ENCODE data around the gene ASTN1. TPM values are rescaled to one million over a fixed set of nuclear protein-coding genes. Genes with fewer than 3 reads are reported as not detected.
A peak's percentile ranks its signal among the peaks of the same experiment; 100 is the strongest.

The ASTN1 gene
- total RNA-seq, 1 experiment from 2014 or later, result 0.85 TPM

GRCh38 chr1:176931526-176931925 lies 233.0 kb downstream of the ASTN1 start:
- no peak for DNase-seq (ENCODE audit: low spot score)

- no peak for DNase-seq (ENCODE audit: low spot score)
These were observed 238.0 kb downstream of the ASTN1 start for GRCh38 chr1:176926330-176927086.

DNA sequence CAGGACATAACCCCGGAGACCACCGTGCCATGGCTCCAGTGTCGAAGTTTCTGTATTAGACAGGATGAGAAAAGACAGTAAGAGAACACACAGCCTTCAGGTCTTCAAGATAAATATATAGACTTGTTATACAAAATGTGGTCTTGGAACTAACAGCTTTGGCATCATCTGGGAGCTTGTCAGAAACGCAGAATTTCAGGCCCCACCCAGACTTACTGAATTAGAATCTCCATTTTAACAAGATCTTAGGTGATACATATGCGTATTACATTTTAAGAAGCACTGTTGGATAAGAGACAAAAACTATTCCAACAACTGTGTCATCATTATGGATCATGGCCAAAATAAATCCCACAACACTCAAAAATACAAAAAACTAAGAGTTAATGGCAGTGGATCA lies 239.3 kb downstream of the ASTN1 start:
- no peak for DNase-seq (ENCODE audit: low spot score)

GRCh38 chr1:176923283-176923682 lies 241.2 kb downstream of the ASTN1 start:
- DNase-seq (ENCODE audit: low spot score), result no peak

GRCh38 chr1:176919386-176920378 lies 244.8 kb downstream of the ASTN1 start:
- no peak for DNase-seq (ENCODE audit: low spot score)

DNA sequence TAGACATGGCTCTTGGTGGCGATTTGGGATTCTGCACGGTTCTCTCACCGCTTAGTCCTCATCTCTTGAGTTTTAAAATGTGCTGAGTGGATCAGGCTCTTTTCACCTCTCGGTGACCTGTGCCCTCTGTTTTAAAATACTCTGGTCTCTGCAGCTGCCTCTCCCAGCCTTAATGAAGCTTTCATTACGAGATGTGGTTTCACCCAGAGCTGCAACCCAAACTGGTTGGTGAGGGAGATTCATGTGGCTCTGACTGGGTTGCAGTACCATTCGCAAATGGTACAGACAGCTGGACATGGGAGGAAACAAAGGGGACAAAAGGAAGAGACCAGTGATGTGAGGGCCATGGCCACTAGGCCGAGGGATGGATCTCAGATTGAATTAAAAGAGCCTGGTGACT lies 258.9 kb downstream of the ASTN1 start:
- DNase-seq (ENCODE audit: low spot score), result no peak

GRCh38 chr1:176904057-176904751 lies 260.3 kb downstream of the ASTN1 start:
- DNase-seq (ENCODE audit: low spot score), result no peak

GRCh38 chr1:176903474-176903873 lies 261.0 kb downstream of the ASTN1 start:
- DNase-seq (ENCODE audit: low spot score), result no peak

DNA sequence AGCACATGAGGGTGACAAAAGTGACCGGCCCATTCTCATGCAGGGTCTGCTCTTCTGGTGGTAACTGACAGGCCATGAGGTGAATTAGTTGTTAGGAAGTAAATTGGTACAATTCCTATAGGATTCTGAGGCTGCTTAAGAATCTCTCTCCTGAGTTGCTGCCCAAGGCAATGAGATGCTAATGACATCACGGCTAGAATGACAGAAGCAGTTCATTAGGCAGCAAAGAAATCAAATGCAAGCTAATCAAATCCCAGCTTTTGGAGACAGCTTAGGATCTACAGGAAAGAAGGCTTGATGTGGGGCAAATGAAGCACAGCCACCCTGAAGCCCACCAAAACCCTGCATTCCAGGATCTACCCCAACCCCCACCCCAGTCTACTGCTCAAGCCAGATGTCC lies 265.2 kb downstream of the ASTN1 start:
- DNase-seq (ENCODE audit: low spot score), result no peak

- DNase-seq (ENCODE audit: low spot score), result peak; percentile 60
These were observed 266.9 kb downstream of the ASTN1 start for GRCh38 chr1:176897350-176898236.

DNA sequence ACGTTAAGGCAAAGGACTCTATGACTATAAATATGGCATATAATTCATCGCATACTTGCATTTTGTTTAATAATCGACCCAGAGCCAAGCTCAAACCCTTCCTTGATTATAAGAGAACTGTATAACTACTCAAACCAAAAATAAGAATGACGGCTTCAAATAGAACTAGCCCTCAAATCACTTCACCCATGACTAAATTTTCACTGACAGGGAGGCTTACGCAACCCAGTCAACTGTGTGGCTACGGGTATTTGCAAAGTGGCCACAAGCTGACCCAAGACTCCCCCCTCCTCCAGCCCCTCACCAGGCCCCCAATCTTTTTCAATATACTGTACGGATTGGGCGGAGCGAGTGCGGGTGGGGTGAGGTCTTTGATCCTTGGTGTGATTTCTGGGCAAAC lies 268.3 kb downstream of the ASTN1 start:
- no peak for DNase-seq (ENCODE audit: low spot score)

- DNase-seq (ENCODE audit: low spot score), result no peak
These were observed 270.1 kb downstream of the ASTN1 start for GRCh38 chr1:176894450-176894849.

DNA sequence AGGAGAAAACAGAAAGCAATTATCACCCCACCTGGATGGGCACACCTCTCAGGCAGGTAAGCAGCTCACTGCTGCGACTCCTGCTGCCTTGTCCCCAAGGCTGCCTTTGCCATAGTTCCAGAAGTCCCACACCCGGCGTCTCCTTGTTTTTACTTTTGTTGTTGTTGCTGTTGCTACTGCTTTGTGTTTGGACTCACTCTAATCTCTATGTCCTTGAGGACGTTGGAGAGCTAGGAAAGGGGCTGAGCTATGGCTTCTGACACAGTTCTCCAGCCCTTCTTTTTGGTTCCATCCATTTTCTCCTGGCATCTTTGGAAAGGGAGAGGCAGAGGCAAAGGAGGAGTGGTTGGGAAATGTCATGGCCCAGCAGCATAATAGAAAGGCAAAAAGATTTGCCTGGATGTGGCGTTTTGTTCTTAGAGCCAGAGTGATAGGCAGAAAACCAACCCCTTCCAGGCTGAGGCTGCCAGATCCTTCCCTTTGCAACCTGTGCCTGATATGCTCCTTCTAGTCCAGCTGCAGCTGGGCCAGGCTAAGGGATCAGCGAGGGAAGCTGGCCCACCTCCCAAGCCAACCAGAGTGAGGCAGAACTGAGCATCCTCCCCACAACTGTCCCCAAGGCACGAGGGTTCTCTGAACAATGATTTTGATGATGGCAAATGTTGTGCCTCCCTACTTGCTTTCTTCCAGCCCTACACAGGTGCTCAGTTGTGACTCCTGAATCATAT lies 270.7 kb downstream of the ASTN1 start:
- no peak for DNase-seq (ENCODE audit: low spot score)

- DNase-seq (ENCODE audit: low spot score), result no peak
These were observed 276.0 kb downstream of the ASTN1 start for GRCh38 chr1:176888471-176889032.

DNA sequence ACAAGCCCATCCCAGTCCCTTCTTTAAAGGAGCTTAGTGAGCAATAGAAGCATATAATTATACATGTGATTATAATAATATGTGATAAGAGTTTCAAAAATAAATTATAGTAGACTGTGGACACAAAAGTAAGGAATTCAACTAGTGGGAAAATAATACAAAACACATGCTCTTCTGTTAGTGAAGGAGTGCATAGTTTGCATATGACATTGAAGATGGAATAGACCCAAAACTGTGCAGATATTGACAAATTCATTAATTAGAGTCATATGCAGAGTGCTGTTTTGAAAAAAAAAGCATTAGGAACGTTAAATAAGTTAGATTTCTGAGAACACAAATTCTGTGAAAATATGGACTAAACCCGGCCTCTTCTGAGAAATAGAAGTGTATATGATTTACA lies 278.8 kb downstream of the ASTN1 start:
- DNase-seq (ENCODE audit: low spot score), result no peak

GRCh38 chr1:176885341-176885740 lies 279.2 kb downstream of the ASTN1 start:
- no peak for DNase-seq (ENCODE audit: low spot score)

GRCh38 chr1:176884911-176885310 lies 279.6 kb downstream of the ASTN1 start:
- no peak for DNase-seq (ENCODE audit: low spot score)

DNA sequence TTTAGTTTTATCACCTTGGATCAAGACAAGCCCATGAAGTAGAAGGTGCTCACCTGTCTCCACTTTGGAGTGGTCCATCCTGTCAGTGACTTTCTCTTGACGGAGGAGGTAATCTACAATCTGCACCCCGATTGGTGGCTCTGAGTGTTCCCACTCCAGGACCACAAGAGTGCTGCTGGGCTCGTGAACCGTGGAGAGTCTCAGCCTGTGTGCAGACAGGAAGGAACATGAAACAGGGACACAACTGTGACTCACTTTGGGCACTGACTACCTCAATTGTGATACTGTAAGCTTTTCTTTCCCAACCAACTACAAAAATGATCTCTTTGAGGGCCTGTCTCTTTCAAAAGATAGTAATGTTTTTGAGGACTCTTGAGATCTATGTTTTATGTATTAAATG lies 280.2 kb downstream of the ASTN1 start:
- DNase-seq (ENCODE audit: low spot score), result no peak

GRCh38 chr1:176880955-176881595 lies 283.4 kb downstream of the ASTN1 start:
- peak; percentile 64 for DNase-seq (ENCODE audit: low spot score)

Data from H4 (cell line).